GM13977 (cell line): Measurements from ENCODE around the gene NKIRAS1.
"Not testable (repeated sequence)": the region's sequence is repeated elsewhere in the genome, so short reads cannot be mapped to it uniquely, and the experiment has no call there.

Experiments used
- DNase-seq: peaks from one replicate; pipeline ENCODE4 v3.0.0; 2012; ENCODE audit warnings: low spot score
- CTCF ChIP-seq: IDR thresholded peaks from 2 replicates; pipeline ENCODE4 v1.5.1; 2012; ENCODE audit warnings: mild to moderate bottlenecking, control low read depth; ENCODE audit not compliant: insufficient read depth; ENCODE audit errors: extremely low read depth, missing control alignments
- in situ Hi-C: fragments of 300-500 bp; cut with MboI; formaldehyde crosslinking; loops from one replicate; pipeline ENCODE4 v1.12.0; 2022; ENCODE audit warnings: low sequenced_read_pairs, low pct_unique_long_range_greater_than_20kb, mixed read lengths, inconsistent platforms; ENCODE audit not compliant: unreplicated experiment

NKIRAS1 gene

GRCh38 chr3:23919628-23920027, 2.8 kb upstream of the NKIRAS1 start:
- in situ Hi-C loops, result no loop called here
- no peak for DNase-seq
- no peak for TF ChIP-seq CTCF

GRCh38 chr3:23918331-23918730, 1.5 kb upstream of the NKIRAS1 start:
- in situ Hi-C loops, DNase-seq: not testable (repeated sequence)

- in situ Hi-C loops, DNase-seq: not testable (repeated sequence)
Observed at GRCh38 chr3:23917679-23918303, 1.0 kb upstream of the NKIRAS1 start.

GRCh38 chr3:23916152-23916885, 471 bp downstream of the NKIRAS1 start:
- no peak for TF ChIP-seq CTCF
- in situ Hi-C loops, result no loop called here
- DNase-seq, result no peak

- DNase-seq, result no peak
- in situ Hi-C loops, result no loop called here
- no peak for TF ChIP-seq CTCF
Observed at GRCh38 chr3:23915537-23916108, 1.2 kb downstream of the NKIRAS1 start.

GRCh38 chr3:23913873-23914743, 2.7 kb downstream of the NKIRAS1 start:
- in situ Hi-C loops, result no loop called here
- DNase-seq, result peak; percentile 33

More at GRCh38 chr3:23913873-23914743, 2.7 kb downstream of the NKIRAS1 start:
- no peak for TF ChIP-seq CTCF
